Hematopoietic multipotent progenitor cell (in vitro differentiated cells): ENCODE measurements around the gene SLC35G1. TPM values are rescaled to one million over a fixed set of nuclear protein-coding genes. Genes with fewer than 3 reads are reported as not detected.

ENCODE experiments used
- DNase-seq, 3 donors: peaks; one replicate each; pipeline ENCODE4 v3.0.0-alpha.2; 2011 to 2015; ENCODE audit warnings: low read depth in 2 of 3, low spot score in 2 of 3
- total RNA-seq: library from RNA; depleted of rRNA; stranded (reverse); fragments of >200 nt; gene quantifications from one replicate; pipeline ENCODE4 v1.2.3, GENCODE V29; 2012

The SLC35G1 gene
- total RNA-seq, 1 donor: 1.9 TPM

DNA sequence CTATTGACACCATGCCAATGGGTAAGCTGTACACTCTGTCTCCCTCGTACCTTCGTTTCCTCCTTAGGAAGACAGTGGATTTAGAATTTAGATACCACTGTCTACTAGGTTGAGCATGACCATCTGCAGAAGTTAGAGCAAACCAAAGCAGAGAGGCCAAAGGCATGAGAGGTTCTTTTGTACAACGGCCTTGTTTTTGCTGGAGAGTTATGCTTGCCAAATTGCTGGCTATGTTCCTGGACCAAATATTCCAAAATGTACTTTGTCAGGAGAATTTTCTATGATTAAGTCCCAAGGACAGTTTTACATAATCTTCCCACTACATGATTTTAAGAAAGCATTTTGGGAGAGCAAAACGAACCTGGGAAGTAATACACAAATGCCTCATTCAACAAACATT, 52.0 kb downstream of the SLC35G1 start:
- no peak for DNase-seq

DNA sequence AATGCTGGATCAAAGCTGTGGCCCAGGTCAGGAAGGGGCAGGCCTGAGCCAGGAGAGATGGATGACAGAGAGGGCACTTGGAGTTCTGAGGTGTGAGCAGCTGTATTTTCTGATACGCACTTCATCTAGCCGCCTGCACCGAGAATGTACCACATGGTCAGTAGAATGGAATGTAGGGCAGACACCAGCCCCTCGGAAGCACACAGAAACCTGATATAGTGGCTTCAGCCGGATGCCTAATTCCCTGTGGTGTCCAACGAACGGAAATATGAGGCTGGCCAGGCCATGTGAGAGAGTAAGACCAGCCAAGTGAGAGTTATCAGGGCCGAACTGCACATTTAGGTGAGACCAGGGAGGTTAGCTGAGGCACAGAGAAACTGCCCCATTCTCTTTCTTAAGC, 53.3 kb downstream of the SLC35G1 start:
- no peak for DNase-seq

DNA sequence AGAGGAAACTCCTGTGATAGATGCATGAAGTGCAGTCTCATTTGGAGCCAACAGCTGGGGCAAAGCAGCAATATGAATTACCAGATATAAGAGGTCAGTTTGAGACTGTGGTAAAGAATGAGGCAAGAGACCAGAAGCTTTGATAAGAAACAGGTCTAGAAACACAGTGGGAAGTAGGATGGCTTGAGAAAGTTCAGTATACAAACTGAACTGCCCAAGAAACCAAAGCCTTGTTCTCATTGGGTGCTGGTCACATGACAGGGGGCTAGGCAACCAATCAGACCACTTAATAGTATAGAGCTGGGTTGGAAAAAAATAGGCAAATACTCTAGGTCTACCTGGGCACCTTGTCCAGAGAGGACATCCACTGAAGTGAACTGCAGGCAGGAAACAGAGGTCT, 53.7 kb downstream of the SLC35G1 start:
- no peak for DNase-seq

DNA sequence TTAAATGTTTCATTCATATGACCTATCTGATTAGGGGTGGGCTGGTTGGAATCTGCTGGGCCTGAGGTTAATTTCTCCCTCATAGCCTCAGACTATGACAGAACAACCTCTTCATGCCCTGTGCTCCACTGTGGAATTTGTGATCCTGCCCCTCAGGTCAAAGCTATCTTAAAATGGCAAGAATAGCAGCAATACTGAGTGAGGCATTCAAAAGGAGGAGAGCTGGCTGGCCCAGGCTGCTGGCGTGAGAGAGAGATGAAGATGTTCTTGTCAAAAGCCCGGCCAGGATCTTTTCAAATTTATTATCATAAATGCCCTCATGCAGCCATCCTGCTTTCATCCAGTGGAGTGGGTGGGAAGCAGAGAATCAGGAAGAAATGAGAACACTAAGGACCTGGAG, 58.1 kb downstream of the SLC35G1 start:
- DNase-seq: no peak

Other genes starting within 250 kb of the SLC35G1 start
- 2.4 TPM for gene FRA10AC1, start 191.4 kb upstream of the SLC35G1 start, total RNA-seq
- not detected for gene LGI1, start 136.0 kb upstream of the SLC35G1 start, total RNA-seq
- under 0.01 TPM for gene PLCE1, start 100.0 kb downstream of the SLC35G1 start, total RNA-seq